MCF 10A (cell line): ENCODE measurements around the gene SLC25A42. TPM values are rescaled to one million over a fixed set of nuclear protein-coding genes. Genes with fewer than 3 reads are reported as not detected.

Experiments used
- BruUV-seq: library from RNA; stranded (reverse); fragments of 400-500 nt; replicated peaks from 2 replicates; lab custom pipeline; 2021; lab: Mats Ljungman, UMichigan
- CTCF ChIA-PET: fragments of 300-600 bp; sonication (Branson Sonifier 250); formaldehyde crosslinking; extraction: SDS; loops from one replicate; lab custom pipeline; 2021; ENCODE audit warnings: antibody characterized with exemption, inconsistent platforms; lab: Yijun Ruan, JAX
- POLR2A ChIA-PET: fragments of 300-600, 350-650 bp; sonication (Branson Sonifier 250); formaldehyde crosslinking; extraction: SDS; loops from one replicate; lab custom pipeline; 2020; ENCODE audit warnings: antibody characterized with exemption, inconsistent platforms; lab: Yijun Ruan, JAX
- DNase-seq: peaks from one replicate; pipeline ENCODE4 v3.0.0-alpha.2; 2018; ENCODE audit not compliant: unreplicated experiment
- H3K27ac Mint-ChIP-seq: one replicate; pipeline ENCODE4 v1.8.0; 2022; ENCODE audit warnings: mild to moderate bottlenecking, low read depth, mixed read lengths; ENCODE audit not compliant: unreplicated experiment
- H3K27me3 Mint-ChIP-seq: one replicate; pipeline ENCODE4 v1.8.0; 2022; ENCODE audit warnings: mixed read lengths; ENCODE audit not compliant: insufficient read depth, unreplicated experiment
- H3K36me3 Mint-ChIP-seq: one replicate; pipeline ENCODE4 v1.8.0; 2022; ENCODE audit warnings: mild to moderate bottlenecking, moderate library complexity, mixed read lengths; ENCODE audit not compliant: insufficient read depth, unreplicated experiment
- H3K4me1 Mint-ChIP-seq: one replicate; pipeline ENCODE4 v1.8.0; 2022; ENCODE audit warnings: mixed read lengths; ENCODE audit not compliant: insufficient read depth, unreplicated experiment
- H3K4me3 Mint-ChIP-seq: one replicate; pipeline ENCODE4 v1.8.0; 2022; ENCODE audit warnings: mild to moderate bottlenecking, moderate library complexity, mixed read lengths; ENCODE audit not compliant: unreplicated experiment
- H3K9me3 Mint-ChIP-seq: one replicate; pipeline ENCODE4 v1.8.0; 2022; ENCODE audit warnings: mixed read lengths; ENCODE audit not compliant: unreplicated experiment
- intact Hi-C: fragments of 100-400 bp; cut with micrococcal nuclease; formaldehyde crosslinking; loops from 2 replicates; pipeline ENCODE4 v1.14.1; 2022
- total RNA-seq: library from RNA; stranded (reverse); gene quantifications from 2 replicates; pipeline ENCODE4 v1.2.3, GENCODE V29; 2022
- TF ChIP-seq, protein P1 (sequence below): fragments of 200-600 bp; IDR thresholded peaks from one replicate; pipeline ENCODE4 v1.8.0; 2022; ENCODE audit warnings: antibody characterized with exemption, mild to moderate bottlenecking; ENCODE audit not compliant: unreplicated experiment

SLC25A42 gene
- total RNA-seq, 1 experiment from 2014 or later: 3.1 TPM

DNA sequence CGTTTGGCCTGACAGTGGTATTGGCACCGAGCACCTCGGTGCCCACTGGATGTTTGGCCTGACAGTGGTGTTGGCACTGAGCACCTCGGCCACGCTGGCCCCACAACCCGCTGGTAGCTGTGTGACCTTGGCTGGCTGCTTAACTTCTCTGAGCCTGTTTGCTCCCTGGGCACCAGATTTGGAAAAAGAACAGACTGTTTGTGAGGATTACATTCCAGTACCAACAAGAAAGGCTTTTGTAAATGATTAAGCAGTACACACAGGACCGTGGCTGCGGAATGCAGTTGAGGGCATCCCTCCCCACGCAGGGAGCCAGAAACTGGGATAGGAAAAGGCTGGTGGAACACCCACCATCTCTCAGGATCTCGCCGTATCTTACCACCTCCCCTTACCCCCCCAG is 31.9 kb downstream of the SLC25A42 start:
- no TSS peak for BruUV-seq
- Mint-ChIP-seq H3K27ac (no peak overlapping the region), H3K9me3 (no peaks in the 10 kb centered on the region), H3K4me3 (no peak overlapping the region), H3K4me1 (no peaks in the 10 kb centered on the region), H3K27me3 (no peaks in the 10 kb centered on the region), H3K36me3 (no peaks in the 10 kb centered on the region)
- DNase-seq: no peak
- intact Hi-C loops: no loop called here
- POLR2A ChIA-PET: interaction anchor here (0.7 kb wide), 1 partner anchor 1662 kb away, joined by 6 read pairs; no protein-coding TSS in a partner anchor
- TF ChIP-seq, protein P1, sequence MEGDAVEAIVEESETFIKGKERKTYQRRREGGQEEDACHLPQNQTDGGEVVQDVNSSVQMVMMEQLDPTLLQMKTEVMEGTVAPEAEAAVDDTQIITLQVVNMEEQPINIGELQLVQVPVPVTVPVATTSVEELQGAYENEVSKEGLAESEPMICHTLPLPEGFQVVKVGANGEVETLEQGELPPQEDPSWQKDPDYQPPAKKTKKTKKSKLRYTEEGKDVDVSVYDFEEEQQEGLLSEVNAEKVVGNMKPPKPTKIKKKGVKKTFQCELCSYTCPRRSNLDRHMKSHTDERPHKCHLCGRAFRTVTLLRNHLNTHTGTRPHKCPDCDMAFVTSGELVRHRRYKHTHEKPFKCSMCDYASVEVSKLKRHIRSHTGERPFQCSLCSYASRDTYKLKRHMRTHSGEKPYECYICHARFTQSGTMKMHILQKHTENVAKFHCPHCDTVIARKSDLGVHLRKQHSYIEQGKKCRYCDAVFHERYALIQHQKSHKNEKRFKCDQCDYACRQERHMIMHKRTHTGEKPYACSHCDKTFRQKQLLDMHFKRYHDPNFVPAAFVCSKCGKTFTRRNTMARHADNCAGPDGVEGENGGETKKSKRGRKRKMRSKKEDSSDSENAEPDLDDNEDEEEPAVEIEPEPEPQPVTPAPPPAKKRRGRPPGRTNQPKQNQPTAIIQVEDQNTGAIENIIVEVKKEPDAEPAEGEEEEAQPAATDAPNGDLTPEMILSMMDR: no peak
- CTCF ChIA-PET: no interaction called here

DNA sequence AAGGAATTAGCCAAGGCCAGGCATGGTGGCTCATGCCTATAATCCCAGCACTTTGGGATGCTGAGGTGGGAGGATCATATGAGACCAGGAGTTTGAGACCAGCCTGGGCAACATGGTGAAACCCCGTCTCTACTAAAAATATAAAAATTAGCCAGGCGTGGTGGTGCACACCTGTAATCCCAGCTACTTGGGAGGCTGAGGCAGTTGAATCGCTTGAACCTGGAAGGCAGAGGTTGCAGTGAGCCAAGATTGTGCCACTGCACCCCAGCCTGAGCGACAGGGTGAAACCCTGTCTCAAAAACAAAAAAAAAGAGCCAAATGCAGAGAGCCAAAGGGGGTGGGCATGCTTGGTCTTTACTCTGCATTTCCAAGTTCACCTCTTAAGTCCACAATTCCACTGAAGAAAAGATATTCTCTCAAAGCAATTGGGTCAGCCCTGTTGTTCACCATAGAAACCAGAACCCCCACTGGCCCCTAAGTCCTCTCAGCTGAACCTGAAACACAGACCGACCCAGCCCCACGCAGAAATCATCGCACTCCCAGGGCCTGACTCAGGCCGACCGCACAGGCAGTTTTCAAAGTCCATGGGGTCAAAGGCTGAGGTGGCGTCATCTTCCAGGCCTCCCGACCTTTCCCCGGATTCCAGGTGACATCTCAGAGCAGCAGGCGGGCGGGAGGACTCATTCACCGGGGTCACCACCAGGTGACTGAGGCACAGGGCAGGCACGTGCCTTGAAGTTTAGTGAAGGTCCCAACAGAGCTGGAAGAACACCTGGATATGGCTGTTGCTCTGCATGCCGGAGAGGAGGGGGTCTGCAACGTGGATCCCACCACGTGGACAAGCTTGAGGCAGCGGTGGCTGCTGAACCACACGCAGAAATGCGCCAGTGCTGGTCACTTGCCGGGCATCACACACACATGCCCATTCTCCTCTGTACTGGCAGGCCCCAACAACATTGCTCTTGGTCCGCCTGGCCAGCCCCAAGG is 33.1 kb downstream of the SLC25A42 start:
- CTCF ChIA-PET: interaction anchor here (0.6 to 2.3 kb wide), 5 partner anchors 19 to 388 kb away, joined by 3 to 6 read pairs (median 4); no protein-coding TSS in a partner anchor

GRCh38 chr19:19098084-19098702 is 34.4 kb downstream of the SLC25A42 start:
- TF ChIP-seq, protein P1: no peak
- POLR2A ChIA-PET: interaction anchor here (0.6 to 1.9 kb wide), 2 partner anchors 14 to 1967 kb away, joined by 3 to 4 read pairs; no protein-coding TSS in a partner anchor
- BruUV-seq: no TSS peak
- intact Hi-C loops: no loop called here
- peak; percentile 42 for DNase-seq
- no peaks in the 10 kb centered on the region for H3K27me3 Mint-ChIP-seq
- H3K4me3 Mint-ChIP-seq: no peak overlapping the region
- no peak overlapping the region for H3K27ac Mint-ChIP-seq
- CTCF ChIA-PET: interaction anchor here (0.6 to 2.3 kb wide), 3 partner anchors 18 to 31 kb away, joined by 3 to 6 read pairs (median 4); no protein-coding TSS in a partner anchor
- no peaks in the 10 kb centered on the region for H3K4me1 Mint-ChIP-seq
- no peaks in the 10 kb centered on the region for H3K36me3 Mint-ChIP-seq
- H3K9me3 Mint-ChIP-seq: no peaks in the 10 kb centered on the region

More for the DNA sequence above, 33.1 kb downstream of the SLC25A42 start:
- BruUV-seq: no TSS peak
- Mint-ChIP-seq H3K36me3 (no peaks in the 10 kb centered on the region), H3K27me3 (no peaks in the 10 kb centered on the region), H3K9me3 (no peaks in the 10 kb centered on the region), H3K27ac (no peak overlapping the region), H3K4me3 (no peak overlapping the region), H3K4me1 (no peaks in the 10 kb centered on the region)
- TF ChIP-seq, protein P1: no peak
- POLR2A ChIA-PET: no interaction called here
- intact Hi-C loops: no loop called here
- no peak for DNase-seq
